K562 (cell line): Measurements from ENCODE around the gene ENO2. TPM values are rescaled to one million over a fixed set of nuclear protein-coding genes. Genes with fewer than 3 reads are reported as not detected.

Source experiments
- ATAC-seq: fragments of 200-7000 bp; cut with Tn5 transposase; 3 replicates; pipeline ENCODE4 v1.9.1; 2020; ENCODE audit warnings: moderate library complexity
- BruUV-seq: library from RNA; stranded (reverse); fragments of 400-500 nt; replicated peaks from 2 replicates; lab custom pipeline; 2021; lab: Mats Ljungman, UMichigan
- CTCF ChIA-PET: fragments of 300-600 bp; formaldehyde crosslinking; extraction: SDS; loops from one replicate; lab custom pipeline; 2021; ENCODE audit warnings: low intra/inter-chr PET ratio; lab: Yijun Ruan, JAX
- POLR2A ChIA-PET: fragments of 300-600, 350-650 bp; sonication (Branson Sonifier 250); formaldehyde crosslinking; extraction: SDS; loops from one replicate; lab custom pipeline; 2021; ENCODE audit warnings: antibody characterized with exemption, inconsistent platforms; lab: Yijun Ruan, JAX
- DNase-seq, 4 experiments: peaks; one replicate each; pipeline versions ENCODE4 v3.0.0 to v3.0.0-alpha.2; 2011 to 2018; ENCODE audit warnings: low spot score in 3 of 4, mixed read lengths in 3 of 4; ENCODE audit errors: extremely low read depth in 1 of 4
- FAIRE-seq: peaks from 2 replicates; lab custom pipeline; 2011; peaks lifted over from hg19 to GRCh38; lab: Jason Lieb, UNC
- H2AFZ ChIP-seq: 2 replicates; pipeline ENCODE4 v1.6.0; 2011; ENCODE audit warnings: low read depth, low read length, control low read depth, inconsistent platforms
- H3K27ac ChIP-seq: fragments of 200-600 bp; 3 replicates; pipeline ENCODE4 v1.8.0; 2011; ENCODE audit warnings: low read depth, mild to moderate bottlenecking, control low read depth, inconsistent platforms, low read length, moderate library complexity, mixed read lengths; ENCODE audit errors: extremely low read depth
- H3K27me3 ChIP-seq, 2 experiments: fragments of 300-600 bp in 1 of 2; 2 replicates in 1 of 2; 3 replicates in 1 of 2; pipeline versions ENCODE4 v1.6.0 to v1.8.0; 2011; ENCODE audit warnings: inconsistent platforms in 2 of 2, low read length in 2 of 2, mild to moderate bottlenecking in 1 of 2, mixed read lengths in 1 of 2, moderate library complexity in 1 of 2; ENCODE audit not compliant: control insufficient read depth in 2 of 2, insufficient read depth in 2 of 2
- H3K36me3 ChIP-seq: fragments of 300-600 bp; 3 replicates; pipeline ENCODE4 v1.8.0; 2011; ENCODE audit warnings: mild to moderate bottlenecking, low read length, inconsistent platforms; ENCODE audit not compliant: control insufficient read depth, insufficient read depth
- H3K4me1 ChIP-seq, 2 experiments: fragments of 200-600 bp in 1 of 2; replicated peaks in 1 of 2; 2 replicates in 1 of 2; 3 replicates in 1 of 2; pipeline versions ENCODE4 v1.5.1 to v1.8.0; 2011; ENCODE audit warnings: inconsistent platforms in 2 of 2, low read length in 2 of 2, mild to moderate bottlenecking in 1 of 2, mixed read lengths in 1 of 2, moderate library complexity in 1 of 2; ENCODE audit not compliant: control insufficient read depth in 2 of 2, insufficient read depth in 2 of 2
- H3K4me2 ChIP-seq: 2 replicates; pipeline ENCODE4 v1.6.1; 2011; ENCODE audit warnings: low read length, control low read depth, inconsistent platforms, mixed read lengths; ENCODE audit not compliant: insufficient read depth
- H3K4me3 ChIP-seq: fragments of 200-600 bp; sonication (generic), shearing (Covaris generic); 2 replicates; pipeline ENCODE4 v1.5.1; 2016; ENCODE audit warnings: control low read depth, inconsistent platforms
- H3K79me2 ChIP-seq: fragments of 200-600 bp; 3 replicates; pipeline ENCODE4 v1.8.0; 2011; ENCODE audit warnings: low read length, inconsistent platforms; ENCODE audit not compliant: control insufficient read depth, insufficient read depth
- H3K9ac ChIP-seq, 2 experiments: 2 replicates each; pipeline versions ENCODE4 v1.6.0 to v1.6.1; 2011; ENCODE audit warnings: low read depth in 2 of 2, low read length in 2 of 2, control low read depth in 1 of 2, inconsistent platforms in 1 of 2, mild to moderate bottlenecking in 1 of 2, mixed read lengths in 1 of 2; ENCODE audit not compliant: insufficient read depth in 1 of 2
- H3K9me1 ChIP-seq: one replicate; pipeline ENCODE4 v1.6.0; 2011; ENCODE audit warnings: inconsistent platforms, mild to moderate bottlenecking, low read length, moderate library complexity; ENCODE audit not compliant: control insufficient read depth, insufficient read depth
- H3K9me3 ChIP-seq: replicated peaks from 2 replicates; pipeline ENCODE4 v1.5.1; 2011; ENCODE audit warnings: low read depth, low read length, inconsistent platforms; ENCODE audit not compliant: control insufficient read depth, insufficient read depth
- H4K20me1 ChIP-seq: replicated peaks from 2 replicates; pipeline ENCODE4 v1.6.1; 2011; ENCODE audit warnings: low read length, inconsistent platforms, mixed read lengths; ENCODE audit not compliant: control insufficient read depth, insufficient read depth
- ILF3 ChIP-seq: fragments of 450-650 bp; IDR thresholded peaks from 2 replicates; pipeline ENCODE4 v1.6.1; 2018; ENCODE audit warnings: antibody characterized with exemption, mild to moderate bottlenecking, moderate library complexity, borderline replicate concordance
- POLR2G ChIP-seq: fragments of 200-400 bp; formaldehyde crosslinking; IDR thresholded peaks from 2 replicates; pipeline ENCODE4 v1.6.1; 2017; ENCODE audit warnings: low read depth, mild to moderate bottlenecking, antibody characterized with exemption, low read length, moderate library complexity
- RFX1 ChIP-seq: fragments of 450-650 bp; IDR thresholded peaks from 2 replicates; pipeline ENCODE4 v1.6.1; 2016; ENCODE audit warnings: mild to moderate bottlenecking, moderate library complexity
- TEAD2 ChIP-seq: fragments of 450-650 bp; IDR thresholded peaks from 2 replicates; pipeline ENCODE4 v1.6.1; 2016; ENCODE audit warnings: missing genetic modification characterization, control low read depth, missing compliant biosample characterization
- WHSC1 ChIP-seq: IDR thresholded peaks from one replicate; pipeline ENCODE4 v1.6.1; 2012; ENCODE audit warnings: low read length, control low read depth, inconsistent platforms
- ZNF316 ChIP-seq: fragments of 450-650 bp; IDR thresholded peaks from 2 replicates; pipeline ENCODE4 v1.6.1; 2016
- WGBS: fragments of 100-300 bp; shearing (Covaris generic); methylation state at CpG from one replicate; pipeline ENCODE4 v1.1.6; 2016; ENCODE audit warnings: low coverage, mixed read lengths; ENCODE audit not compliant: insufficient coverage; ENCODE audit errors: missing lambda C conversion rate; 5-methylcytosine and 5-hydroxymethylcytosine counted together
- in situ Hi-C: fragments of 300-500 bp; cut with MboI; formaldehyde crosslinking; loops from 4 replicates; pipeline ENCODE4 v1.15.0; 2018; ENCODE audit warnings: inconsistent platforms, mixed read lengths
- intact Hi-C: fragments of 100-400 bp; cut with micrococcal nuclease; formaldehyde crosslinking; loops from 2 replicates; pipeline ENCODE4 v1.14.2; 2022
- polyA plus RNA-seq, 8 experiments: library from polyadenylated mRNA; depleted of rRNA in 4 of 8; stranded (reverse) in 5 of 8; unstranded in 3 of 8; fragments of >200 nt; fragmentation: Nextera tagmentation in 2 of 8; fragmentation: Illumina TruSeq in 1 of 8; extraction: Ambion mirVana in 2 of 8; extraction: Trizol in 1 of 8; gene quantifications; 2 replicates each; pipeline versions ENCODE4 v1.2.1 to v1.2.3, GENCODE V29; 2011 to 2014; ENCODE audit warnings: inconsistent platforms in 1 of 8, missing spikeins in 1 of 8
- total RNA-seq, 7 experiments: library from RNA; depleted of rRNA in 6 of 7; stranded (reverse); fragments of >200 nt in 6 of 7; fragmentation: Illumina TruSeq in 2 of 7; extraction: Trizol in 2 of 7; gene quantifications; 2 replicates each; pipeline versions ENCODE4 v1.2.1 to v1.2.3, GENCODE V29; 2011 to 2021; ENCODE audit warnings: low replicate concordance in 1 of 7
- TF ChIP-seq, protein P1 (sequence below): fragments of 450-650 bp; IDR thresholded peaks from 2 replicates; pipeline ENCODE4 v1.6.1; 2016; ENCODE audit warnings: low read depth
- TF ChIP-seq, protein P2 (sequence below), 3 experiments: fragments of 200-800 bp in 1 of 3; fragments of 250-450 bp in 1 of 3; fragments of 450-650 bp in 1 of 3; sonication (Bioruptor Pico) in 1 of 3; sonication (Bioruptor generic) in 1 of 3; formaldehyde crosslinking in 1 of 3; IDR thresholded peaks; 2 replicates each; pipeline versions ENCODE4 v1.6.1 to v1.8.0; 2016 to 2022; ENCODE audit warnings: mild to moderate bottlenecking in 2 of 3, missing genetic modification characterization in 2 of 3, missing compliant biosample characterization in 1 of 3, moderate library complexity in 1 of 3

The ENO2 gene
- total and polyA plus RNA-seq, 9 of the 15 experiments (the other 6 are each of a cell fraction or from before 2014, with no cell fraction given): 10.9 to 43.3 (median 21.0) TPM

DNA sequence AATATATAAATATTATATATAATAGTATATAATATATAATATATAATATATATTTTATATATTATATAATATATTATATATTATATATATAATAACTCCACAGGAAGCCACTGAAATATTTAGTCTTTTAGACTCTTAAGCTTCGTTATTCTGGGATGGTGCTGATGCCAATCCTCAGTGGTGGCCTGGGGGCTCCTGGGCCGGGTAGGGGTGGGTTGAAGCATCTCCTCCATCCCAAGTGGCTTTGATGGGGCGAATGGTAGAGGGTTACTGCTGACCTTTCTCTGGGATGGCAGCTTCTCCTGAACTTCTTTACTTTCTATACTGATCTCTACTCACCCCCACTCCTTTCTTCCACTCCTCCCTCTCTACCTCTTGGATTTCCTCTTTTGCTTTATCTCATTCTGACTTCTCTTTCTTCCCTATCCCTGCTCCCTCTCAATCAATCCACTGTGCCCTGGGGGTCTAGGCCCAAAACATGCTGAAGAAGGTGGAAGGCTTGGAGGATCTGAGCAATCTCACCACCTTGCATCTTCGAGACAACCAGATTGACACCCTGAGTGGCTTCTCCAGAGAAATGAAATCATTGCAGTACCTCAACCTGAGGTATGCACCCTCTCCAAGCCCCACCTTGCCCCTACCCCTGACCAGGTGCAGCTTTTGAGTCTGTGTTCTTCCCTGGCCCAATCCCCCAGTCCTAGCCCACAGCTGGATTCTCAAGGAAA, 4.8 kb upstream of the ENO2 start:
- H3K4me1 ChIP-seq: peaks cover 4 to 27% of the 10 kb centered on the region in 2 experiments; a peak in 4 of 5 replicates
- no peak overlapping the region for H3K9ac ChIP-seq
- intact Hi-C loops: no loop called here
- in situ Hi-C loops: no loop called here
- no peaks in the 10 kb centered on the region for H3K27me3 ChIP-seq
- H3K36me3 ChIP-seq: no peaks in the 10 kb centered on the region
- H3K4me2 ChIP-seq: no peak overlapping the region
- 53% methylated on average over 4 of the region's 4 CpGs for WGBS
- no TSS peak for BruUV-seq
- H3K27ac ChIP-seq: no peak overlapping the region
- no peaks in the 10 kb centered on the region for H4K20me1 ChIP-seq
- ChIA-PET POLR2A (interaction anchor here (0.6 to 0.8 kb wide), 4 partner anchors 10 to 220 kb away, joined by 3 read pairs; partner anchors contain the start of genes C12orf57, RNU7-1 and TPI1), CTCF (no interaction called here)
- no peak overlapping the region for H2AFZ ChIP-seq
- H3K79me2 ChIP-seq: no peaks in the 10 kb centered on the region
- H3K9me3 ChIP-seq: no peaks in the 10 kb centered on the region
- DNase-seq (no peak), FAIRE-seq (no peak), ATAC-seq (no peak)
- no peak overlapping the region for H3K4me3 ChIP-seq
- no peaks in the 10 kb centered on the region for H3K9me1 ChIP-seq
- no peak for TF ChIP-seq RFX1
- TF ChIP-seq ZNF316: no peak
- TF ChIP-seq, protein P1, sequence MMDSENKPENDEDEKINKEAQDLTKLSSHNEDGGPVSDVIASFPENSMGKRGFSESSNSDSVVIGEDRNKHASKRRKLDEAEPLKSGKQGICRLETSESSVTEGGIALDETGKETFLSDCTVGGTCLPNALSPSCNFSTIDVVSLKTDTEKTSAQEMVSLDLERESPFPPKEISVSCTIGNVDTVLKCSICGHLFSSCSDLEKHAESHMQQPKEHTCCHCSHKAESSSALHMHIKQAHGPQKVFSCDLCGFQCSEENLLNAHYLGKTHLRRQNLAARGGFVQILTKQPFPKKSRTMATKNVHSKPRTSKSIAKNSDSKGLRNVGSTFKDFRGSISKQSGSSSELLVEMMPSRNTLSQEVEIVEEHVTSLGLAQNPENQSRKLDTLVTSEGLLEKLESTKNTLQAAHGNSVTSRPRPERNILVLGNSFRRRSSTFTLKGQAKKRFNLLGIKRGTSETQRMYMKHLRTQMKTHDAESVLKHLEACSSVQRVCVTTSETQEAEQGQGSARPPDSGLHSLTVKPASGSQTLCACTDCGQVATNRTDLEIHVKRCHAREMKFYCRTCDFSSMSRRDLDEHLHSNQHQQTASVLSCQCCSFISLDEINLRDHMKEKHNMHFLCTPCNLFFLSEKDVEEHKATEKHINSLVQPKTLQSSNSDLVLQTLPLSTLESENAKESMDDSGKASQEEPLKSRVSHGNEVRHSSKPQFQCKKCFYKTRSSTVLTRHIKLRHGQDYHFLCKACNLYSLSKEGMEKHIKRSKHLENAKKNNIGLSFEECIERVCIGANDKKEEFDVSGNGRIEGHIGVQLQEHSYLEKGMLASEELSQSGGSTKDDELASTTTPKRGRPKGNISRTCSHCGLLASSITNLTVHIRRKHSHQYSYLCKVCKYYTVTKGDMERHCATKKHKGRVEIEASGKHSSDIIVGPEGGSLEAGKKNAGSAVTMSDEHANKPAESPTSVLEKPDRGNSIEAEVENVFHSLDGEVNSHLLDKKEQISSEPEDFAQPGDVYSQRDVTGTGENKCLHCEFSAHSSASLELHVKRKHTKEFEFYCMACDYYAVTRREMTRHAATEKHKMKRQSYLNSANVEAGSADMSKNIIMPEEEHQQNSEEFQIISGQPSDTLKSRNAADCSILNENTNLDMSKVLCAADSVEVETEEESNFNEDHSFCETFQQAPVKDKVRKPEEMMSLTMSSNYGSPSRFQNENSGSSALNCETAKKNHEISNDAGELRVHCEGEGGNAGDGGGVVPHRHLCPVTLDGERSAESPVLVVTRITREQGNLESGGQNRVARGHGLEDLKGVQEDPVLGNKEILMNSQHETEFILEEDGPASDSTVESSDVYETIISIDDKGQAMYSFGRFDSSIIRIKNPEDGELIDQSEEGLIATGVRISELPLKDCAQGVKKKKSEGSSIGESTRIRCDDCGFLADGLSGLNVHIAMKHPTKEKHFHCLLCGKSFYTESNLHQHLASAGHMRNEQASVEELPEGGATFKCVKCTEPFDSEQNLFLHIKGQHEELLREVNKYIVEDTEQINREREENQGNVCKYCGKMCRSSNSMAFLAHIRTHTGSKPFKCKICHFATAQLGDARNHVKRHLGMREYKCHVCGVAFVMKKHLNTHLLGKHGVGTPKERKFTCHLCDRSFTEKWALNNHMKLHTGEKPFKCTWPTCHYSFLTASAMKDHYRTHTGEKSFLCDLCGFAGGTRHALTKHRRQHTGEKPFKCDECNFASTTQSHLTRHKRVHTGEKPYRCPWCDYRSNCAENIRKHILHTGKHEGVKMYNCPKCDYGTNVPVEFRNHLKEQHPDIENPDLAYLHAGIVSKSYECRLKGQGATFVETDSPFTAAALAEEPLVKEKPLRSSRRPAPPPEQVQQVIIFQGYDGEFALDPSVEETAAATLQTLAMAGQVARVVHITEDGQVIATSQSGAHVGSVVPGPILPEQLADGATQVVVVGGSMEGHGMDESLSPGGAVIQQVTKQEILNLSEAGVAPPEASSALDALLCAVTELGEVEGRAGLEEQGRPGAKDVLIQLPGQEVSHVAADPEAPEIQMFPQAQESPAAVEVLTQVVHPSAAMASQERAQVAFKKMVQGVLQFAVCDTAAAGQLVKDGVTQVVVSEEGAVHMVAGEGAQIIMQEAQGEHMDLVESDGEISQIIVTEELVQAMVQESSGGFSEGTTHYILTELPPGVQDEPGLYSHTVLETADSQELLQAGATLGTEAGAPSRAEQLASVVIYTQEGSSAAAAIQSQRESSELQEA: no peak
- TF ChIP-seq, protein P2, sequence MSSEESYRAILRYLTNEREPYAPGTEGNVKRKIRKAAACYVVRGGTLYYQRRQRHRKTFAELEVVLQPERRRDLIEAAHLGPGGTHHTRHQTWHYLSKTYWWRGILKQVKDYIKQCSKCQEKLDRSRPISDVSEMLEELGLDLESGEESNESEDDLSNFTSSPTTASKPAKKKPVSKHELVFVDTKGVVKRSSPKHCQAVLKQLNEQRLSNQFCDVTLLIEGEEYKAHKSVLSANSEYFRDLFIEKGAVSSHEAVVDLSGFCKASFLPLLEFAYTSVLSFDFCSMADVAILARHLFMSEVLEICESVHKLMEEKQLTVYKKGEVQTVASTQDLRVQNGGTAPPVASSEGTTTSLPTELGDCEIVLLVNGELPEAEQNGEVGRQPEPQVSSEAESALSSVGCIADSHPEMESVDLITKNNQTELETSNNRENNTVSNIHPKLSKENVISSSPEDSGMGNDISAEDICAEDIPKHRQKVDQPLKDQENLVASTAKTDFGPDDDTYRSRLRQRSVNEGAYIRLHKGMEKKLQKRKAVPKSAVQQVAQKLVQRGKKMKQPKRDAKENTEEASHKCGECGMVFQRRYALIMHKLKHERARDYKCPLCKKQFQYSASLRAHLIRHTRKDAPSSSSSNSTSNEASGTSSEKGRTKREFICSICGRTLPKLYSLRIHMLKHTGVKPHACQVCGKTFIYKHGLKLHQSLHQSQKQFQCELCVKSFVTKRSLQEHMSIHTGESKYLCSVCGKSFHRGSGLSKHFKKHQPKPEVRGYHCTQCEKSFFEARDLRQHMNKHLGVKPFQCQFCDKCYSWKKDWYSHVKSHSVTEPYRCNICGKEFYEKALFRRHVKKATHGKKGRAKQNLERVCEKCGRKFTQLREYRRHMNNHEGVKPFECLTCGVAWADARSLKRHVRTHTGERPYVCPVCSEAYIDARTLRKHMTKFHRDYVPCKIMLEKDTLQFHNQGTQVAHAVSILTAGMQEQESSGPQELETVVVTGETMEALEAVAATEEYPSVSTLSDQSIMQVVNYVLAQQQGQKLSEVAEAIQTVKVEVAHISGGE (CRISPR knock-in tag; IDR thresholded peaks at IDR 0.05): no peak
- TF ChIP-seq TEAD2 (tag): no peak
- TF ChIP-seq ILF3: no peak
- TF ChIP-seq POLR2G: no peak
- TF ChIP-seq WHSC1: no peak
